ENCODE results near the gene FTCDNL1. TPM values are rescaled to one million over a fixed set of nuclear protein-coding genes. Genes with fewer than 3 reads are reported as not detected.

The FTCDNL1 gene
- total RNA-seq, 6 experiments from 2014 or later: 2.7 to 8.7 (median 6.7) TPM

DNA sequence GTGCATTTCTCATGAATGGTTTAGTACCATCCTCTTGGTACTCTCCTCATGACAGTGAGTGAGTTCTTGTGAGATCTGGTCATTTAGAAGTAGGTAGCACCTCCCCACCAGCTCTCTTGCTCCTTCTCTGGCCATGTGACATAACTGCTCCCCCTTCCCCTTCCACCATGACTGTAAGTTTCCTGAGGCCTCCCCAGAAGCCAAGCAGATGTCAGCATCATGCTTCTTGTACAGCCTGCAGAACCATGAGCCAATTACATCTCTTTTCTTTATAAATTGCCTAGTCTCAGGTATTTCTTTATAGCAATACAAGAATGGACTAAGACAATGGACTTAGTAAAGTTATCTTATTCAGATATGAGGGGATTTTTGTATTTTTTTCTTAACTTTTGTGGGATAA lies 43.0 kb downstream of the FTCDNL1 start:
- intact Hi-C loops (cut with DNase I): no loop called here
- TF ChIP-seq, protein P1, sequence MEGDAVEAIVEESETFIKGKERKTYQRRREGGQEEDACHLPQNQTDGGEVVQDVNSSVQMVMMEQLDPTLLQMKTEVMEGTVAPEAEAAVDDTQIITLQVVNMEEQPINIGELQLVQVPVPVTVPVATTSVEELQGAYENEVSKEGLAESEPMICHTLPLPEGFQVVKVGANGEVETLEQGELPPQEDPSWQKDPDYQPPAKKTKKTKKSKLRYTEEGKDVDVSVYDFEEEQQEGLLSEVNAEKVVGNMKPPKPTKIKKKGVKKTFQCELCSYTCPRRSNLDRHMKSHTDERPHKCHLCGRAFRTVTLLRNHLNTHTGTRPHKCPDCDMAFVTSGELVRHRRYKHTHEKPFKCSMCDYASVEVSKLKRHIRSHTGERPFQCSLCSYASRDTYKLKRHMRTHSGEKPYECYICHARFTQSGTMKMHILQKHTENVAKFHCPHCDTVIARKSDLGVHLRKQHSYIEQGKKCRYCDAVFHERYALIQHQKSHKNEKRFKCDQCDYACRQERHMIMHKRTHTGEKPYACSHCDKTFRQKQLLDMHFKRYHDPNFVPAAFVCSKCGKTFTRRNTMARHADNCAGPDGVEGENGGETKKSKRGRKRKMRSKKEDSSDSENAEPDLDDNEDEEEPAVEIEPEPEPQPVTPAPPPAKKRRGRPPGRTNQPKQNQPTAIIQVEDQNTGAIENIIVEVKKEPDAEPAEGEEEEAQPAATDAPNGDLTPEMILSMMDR (IDR thresholded peaks at IDR 0.05): no peak
- no peak for TF ChIP-seq POLR2A (IDR thresholded peaks at IDR 0.05)
- no peaks in the 10 kb centered on the region for H3K4me1 ChIP-seq
- no peaks in the 10 kb centered on the region for H3K27me3 ChIP-seq
- H3K9me3 ChIP-seq: no peaks in the 10 kb centered on the region
- H3K4me3 ChIP-seq: no peak overlapping the region
- H3K27ac ChIP-seq: no peak overlapping the region
- DNase-seq: no peak
- no peaks in the 10 kb centered on the region for H3K36me3 ChIP-seq
- ATAC-seq: no peak

DNA sequence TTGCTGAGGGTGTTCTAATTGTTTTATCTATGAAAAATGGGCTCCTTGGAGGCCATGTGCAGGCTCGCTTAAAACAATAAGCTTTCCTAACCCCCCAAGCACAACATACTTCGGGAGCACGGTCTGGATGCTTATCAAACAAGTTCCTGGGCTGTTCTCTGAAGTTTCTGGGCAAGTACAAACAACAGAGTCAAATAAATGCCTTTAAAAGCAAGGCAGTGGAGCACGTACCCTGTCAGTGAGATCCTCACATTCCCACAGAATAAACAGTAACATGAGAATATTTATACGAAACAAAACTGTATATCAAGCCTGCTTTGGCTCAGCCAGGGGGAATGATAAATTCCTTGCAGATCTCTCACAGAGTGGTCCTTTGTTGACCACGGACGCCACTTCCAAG lies 44.8 kb downstream of the FTCDNL1 start:
- Histone ChIP-seq H3K9me3 (no peaks in the 10 kb centered on the region), H3K27ac (no peak overlapping the region), H3K4me1 (no peaks in the 10 kb centered on the region), H3K27me3 (no peaks in the 10 kb centered on the region), H3K36me3 (no peaks in the 10 kb centered on the region), H3K4me3 (no peak overlapping the region)
- ATAC-seq: no peak
- intact Hi-C loops (cut with DNase I): no loop called here
- WGBS (ENCODE audit: insufficient coverage, low coverage, low lambda C conversion rate, missing lambda C conversion rate): 72% methylated on average over 7 of the region's 7 CpGs
- no peak for DNase-seq
- TF ChIP-seq, protein P1 (IDR thresholded peaks at IDR 0.05): no peak
- no peak for TF ChIP-seq POLR2A (IDR thresholded peaks at IDR 0.05)

DNA sequence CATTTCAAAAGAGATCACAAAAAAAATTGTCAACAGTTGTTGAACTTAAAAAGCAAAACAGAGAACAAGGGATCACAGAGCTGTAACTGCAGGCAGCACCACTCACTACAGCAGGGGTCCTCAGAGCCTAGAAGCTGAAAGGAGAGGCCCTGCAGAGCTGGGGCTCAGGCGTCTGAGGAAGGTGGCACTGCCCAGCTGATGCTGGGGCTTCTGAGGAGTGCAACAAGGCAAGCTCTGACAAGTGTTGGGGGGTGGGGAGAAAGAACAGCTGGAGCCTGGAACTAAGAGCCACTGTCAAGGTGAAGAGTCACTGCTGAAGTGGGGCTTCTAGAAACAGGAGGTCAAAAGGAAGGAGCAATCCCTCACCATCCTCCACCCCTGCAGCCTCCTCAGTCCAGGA lies 46.2 kb downstream of the FTCDNL1 start:
- Histone ChIP-seq H3K4me3 (no peak overlapping the region), H3K9me3 (no peaks in the 10 kb centered on the region), H3K36me3 (no peaks in the 10 kb centered on the region), H3K27ac (no peak overlapping the region), H3K4me1 (no peaks in the 10 kb centered on the region), H3K27me3 (no peaks in the 10 kb centered on the region)
- no peak for DNase-seq
- no peak for ATAC-seq
- 40% methylated on average over 1 of the region's 1 CpG for WGBS (ENCODE audit: insufficient coverage, low coverage, low lambda C conversion rate, missing lambda C conversion rate)
- intact Hi-C loops (cut with DNase I): no loop called here
- TF ChIP-seq, protein P1 (IDR thresholded peaks at IDR 0.05): no peak
- TF ChIP-seq POLR2A (IDR thresholded peaks at IDR 0.05): no peak

DNA sequence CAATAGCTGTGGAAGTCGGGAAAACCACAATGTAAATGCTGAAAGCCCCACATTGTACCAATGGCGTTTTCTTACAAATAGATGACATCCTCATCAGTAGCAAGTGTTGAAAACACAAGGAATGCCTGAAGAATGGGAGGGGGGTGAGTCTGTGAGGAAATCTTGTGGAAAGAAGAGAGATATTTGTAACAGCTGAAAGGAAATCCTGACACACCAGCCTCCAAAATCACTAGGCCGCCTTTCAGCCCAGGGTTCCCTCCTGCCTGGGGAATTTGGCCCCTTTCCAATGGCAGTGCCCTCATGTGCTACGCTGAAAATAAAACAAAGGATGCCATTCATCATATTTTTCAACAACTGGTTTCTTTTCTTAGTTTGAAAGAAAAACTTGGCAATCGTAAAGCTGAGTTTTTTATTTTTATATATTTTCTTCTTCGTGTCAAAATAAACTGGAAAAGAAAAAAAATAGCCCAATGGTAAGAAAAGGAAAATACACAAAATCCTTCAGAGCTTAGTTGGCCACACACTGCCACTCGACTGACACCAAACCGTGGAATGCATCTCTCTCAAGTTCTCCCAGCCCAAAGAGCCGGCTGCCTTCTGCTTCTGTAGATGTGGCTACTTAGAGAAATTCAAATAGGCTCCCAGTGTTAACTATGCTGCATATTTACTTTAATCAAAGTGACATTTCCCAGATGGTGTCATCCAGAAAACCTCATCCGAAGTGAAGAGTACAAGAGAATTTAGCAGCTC lies 52.0 kb downstream of the FTCDNL1 start:
- H3K27me3 ChIP-seq: no peaks in the 10 kb centered on the region
- H3K4me1 ChIP-seq: no peaks in the 10 kb centered on the region
- no peak overlapping the region for H3K27ac ChIP-seq
- no peaks in the 10 kb centered on the region for H3K36me3 ChIP-seq
- no peaks in the 10 kb centered on the region for H3K9me3 ChIP-seq
- intact Hi-C loops (cut with DNase I): no loop called here
- no peak for TF ChIP-seq POLR2A (IDR thresholded peaks at IDR 0.05)
- TF ChIP-seq, protein P1 (IDR thresholded peaks at IDR 0.05): no peak
- DNase-seq (no peak), ATAC-seq (peak in 1 of 4 donors; percentile 15)
- H3K4me3 ChIP-seq: no peak overlapping the region
- 54% methylated on average over 10 of the region's 10 CpGs for WGBS (ENCODE audit: insufficient coverage, low coverage, low lambda C conversion rate, missing lambda C conversion rate)
